Measurements from ENCODE around the gene PTPN3. TPM values are rescaled to one million over a fixed set of nuclear protein-coding genes. Genes with fewer than 3 reads are reported as not detected.

Gene PTPN3
- total RNA-seq, 2 donors from 2014 or later = 11.0 to 16.3 TPM

- H3K36me3 ChIP-seq = no peaks in the 10 kb centered on the region
- no peak for DNase-seq (ENCODE audit: low spot score)
- no peak overlapping the region for H3K4me3 ChIP-seq
- WGBS = 71% methylated on average over 2 of the region's 2 CpGs
- H3K4me1 ChIP-seq (replicated peaks) = no peaks in the 10 kb centered on the region
- H3K9me3 ChIP-seq = no peaks in the 10 kb centered on the region
- TF ChIP-seq POLR2AphosphoS5 (IDR thresholded peaks at IDR 0.05) (no peak), POLR2A (IDR thresholded peaks at IDR 0.05) (no peak), CTCF (IDR thresholded peaks at IDR 0.05) (no peak)
- H3K27me3 ChIP-seq (replicated peaks; ENCODE audit: insufficient read depth) = no peaks in the 10 kb centered on the region
- intact Hi-C loops (cut with DNase I) = no loop called here
- H3K27ac ChIP-seq = no peak overlapping the region
These were observed 55.4 kb downstream of the PTPN3 start for GRCh38 chr9:109442716-109443115.

GRCh38 chr9:109441296-109441695, 56.8 kb downstream of the PTPN3 start:
- Histone ChIP-seq H3K27ac (no peak overlapping the region), H3K27me3 (replicated peaks; ENCODE audit: insufficient read depth) (no peaks in the 10 kb centered on the region), H3K4me3 (no peak overlapping the region), H3K4me1 (replicated peaks) (no peaks in the 10 kb centered on the region), H3K9me3 (no peaks in the 10 kb centered on the region), H3K36me3 (no peaks in the 10 kb centered on the region)
- no peak for DNase-seq (ENCODE audit: low spot score)
- intact Hi-C loops (cut with DNase I) = no loop called here
- 54% methylated on average over 3 of the region's 3 CpGs for WGBS
- no peak for TF ChIP-seq POLR2AphosphoS5 (IDR thresholded peaks at IDR 0.05)
- no peak for TF ChIP-seq POLR2A (IDR thresholded peaks at IDR 0.05)

- peak; percentile 41 for DNase-seq (ENCODE audit: low spot score)
- Histone ChIP-seq H3K27ac (no peak overlapping the region), H3K4me1 (replicated peaks) (no peaks in the 10 kb centered on the region), H3K27me3 (replicated peaks; ENCODE audit: insufficient read depth) (no peaks in the 10 kb centered on the region), H3K4me3 (no peak overlapping the region), H3K36me3 (no peaks in the 10 kb centered on the region), H3K9me3 (no peaks in the 10 kb centered on the region)
- TF ChIP-seq POLR2A (IDR thresholded peaks at IDR 0.05) = no peak
- TF ChIP-seq POLR2AphosphoS5 (IDR thresholded peaks at IDR 0.05) = peak; percentile 32
- TF ChIP-seq CTCF (IDR thresholded peaks at IDR 0.05) = peak; percentile 19 to 83 (median 68)
- intact Hi-C loops (cut with DNase I) = no loop called here
- WGBS = 12% methylated on average over 4 of the region's 4 CpGs
These were observed 57.3 kb downstream of the PTPN3 start for GRCh38 chr9:109440797-109441287.

- Histone ChIP-seq H3K4me1 (replicated peaks) (no peaks in the 10 kb centered on the region), H3K4me3 (no peak overlapping the region), H3K27ac (no peak overlapping the region), H3K36me3 (no peaks in the 10 kb centered on the region), H3K9me3 (no peaks in the 10 kb centered on the region), H3K27me3 (replicated peaks; ENCODE audit: insufficient read depth) (no peaks in the 10 kb centered on the region)
- WGBS = 89% methylated on average over 3 of the region's 3 CpGs
- no peak for DNase-seq (ENCODE audit: low spot score)
- intact Hi-C loops (cut with DNase I) = no loop called here
- TF ChIP-seq POLR2A (IDR thresholded peaks at IDR 0.05) (no peak), CTCF (IDR thresholded peaks at IDR 0.05) (no peak), POLR2AphosphoS5 (IDR thresholded peaks at IDR 0.05) (no peak)
These were observed 58.0 kb downstream of the PTPN3 start for GRCh38 chr9:109440117-109440515.

- DNase-seq (ENCODE audit: low spot score) = no peak
- no peaks in the 10 kb centered on the region for H3K9me3 ChIP-seq
- no peak overlapping the region for H3K27ac ChIP-seq
- H3K4me3 ChIP-seq = no peak overlapping the region
- 94% methylated on average over 8 of the region's 8 CpGs for WGBS
- H3K4me1 ChIP-seq (replicated peaks) = no peaks in the 10 kb centered on the region
- no peaks in the 10 kb centered on the region for H3K27me3 ChIP-seq (replicated peaks; ENCODE audit: insufficient read depth)
- no peaks in the 10 kb centered on the region for H3K36me3 ChIP-seq
- intact Hi-C loops (cut with DNase I) = no loop called here
- no peak for TF ChIP-seq CTCF (IDR thresholded peaks at IDR 0.05)
- TF ChIP-seq POLR2A (IDR thresholded peaks at IDR 0.05) = no peak
- no peak for TF ChIP-seq POLR2AphosphoS5 (IDR thresholded peaks at IDR 0.05)
These were observed 58.6 kb downstream of the PTPN3 start for GRCh38 chr9:109439378-109440116.
